HG03060 (cell line): ENCODE data around the gene CDC37L1.
"Not testable (repeated sequence)": the region's sequence is repeated elsewhere in the genome, so short reads cannot be mapped to it uniquely, and the experiment has no call there.

Source experiments
- ATAC-seq: cut with Tn5 transposase; IDR thresholded peaks from one replicate; pipeline ENCODE4 v1.9.1; 2021; ENCODE audit warnings: low read depth, moderate number of reproducible peaks; ENCODE audit not compliant: unreplicated experiment

Gene CDC37L1

GRCh38 chr9:4679268-4680172 is at the start of gene CDC37L1:
Gene CDC37L1, plus strand, starts transcription at chr9:4679569. Its CDS starts 199 bp downstream, at chr9:4679768.
- peak; percentile 80 for ATAC-seq

GRCh38 chr9:4630836-4631235 is 48.5 kb upstream of the CDC37L1 start:
- no peak for ATAC-seq

GRCh38 chr9:4638968-4639367 is 40.4 kb upstream of the CDC37L1 start:
- no peak for ATAC-seq

- no peak for ATAC-seq
Measured at GRCh38 chr9:4639420-4639819, 39.9 kb upstream of the CDC37L1 start.

GRCh38 chr9:4640027-4640426 is 39.3 kb upstream of the CDC37L1 start:
- no peak for ATAC-seq

GRCh38 chr9:4642351-4642750 is 37.0 kb upstream of the CDC37L1 start:
- no peak for ATAC-seq

GRCh38 chr9:4654084-4654483 is 25.3 kb upstream of the CDC37L1 start:
- no peak for ATAC-seq

GRCh38 chr9:4654538-4654937 is 24.8 kb upstream of the CDC37L1 start:
- ATAC-seq: no peak

GRCh38 chr9:4656196-4656595 is 23.2 kb upstream of the CDC37L1 start:
- not testable (repeated sequence) for ATAC-seq

- no peak for ATAC-seq
Measured at GRCh38 chr9:4656621-4657020, 22.7 kb upstream of the CDC37L1 start.

GRCh38 chr9:4657426-4658159 is 21.8 kb upstream of the CDC37L1 start:
- no peak for ATAC-seq

- not testable (repeated sequence) for ATAC-seq
Measured at GRCh38 chr9:4660665-4661064, 18.7 kb upstream of the CDC37L1 start.

- no peak for ATAC-seq
Measured at GRCh38 chr9:4661165-4661564, 18.2 kb upstream of the CDC37L1 start.

- no peak for ATAC-seq
Measured at GRCh38 chr9:4661611-4662010, 17.8 kb upstream of the CDC37L1 start.

- peak; percentile 63 for ATAC-seq
Measured at GRCh38 chr9:4662108-4662988, 17.0 kb upstream of the CDC37L1 start, which contains the start of gene PLPP6. Gene PLPP6, plus strand, starts transcription at chr9:4662294. Its CDS starts 82 bp downstream, at chr9:4662376.

GRCh38 chr9:4662989-4663792 is 16.2 kb upstream of the CDC37L1 start:
- no peak for ATAC-seq

GRCh38 chr9:4663956-4664355 is 15.4 kb upstream of the CDC37L1 start:
- ATAC-seq: no peak

GRCh38 chr9:4665357-4665756 is 14.0 kb upstream of the CDC37L1 start:
- ATAC-seq: no peak

GRCh38 chr9:4666042-4666699 is 13.2 kb upstream of the CDC37L1 start, which contains the start of gene SPATA6L:
Gene SPATA6L, minus strand, starts transcription at chr9:4666480. Its CDS starts 230 bp downstream, at chr9:4666250.
- ATAC-seq: no peak
